Measurements from ENCODE around the gene DCUN1D1. TPM values are rescaled to one million over a fixed set of nuclear protein-coding genes. Genes with fewer than 3 reads are reported as not detected.
A peak's percentile ranks its signal among the peaks of the same experiment; 100 is the strongest.

The DCUN1D1 gene
- total RNA-seq, 1 donor from 2014 or later = 36.9 TPM

- ATAC-seq = no peak
- intact Hi-C loops (cut with DNase I) = no loop called here
- DNase-seq (ENCODE audit: missing footprints) = no peak
Observed at GRCh38 chr3:182948305-182948704, 32.0 kb downstream of the DCUN1D1 start.

GRCh38 chr3:182947888-182948287 lies 32.5 kb downstream of the DCUN1D1 start:
- DNase-seq (ENCODE audit: missing footprints) (no peak), ATAC-seq (no peak)
- intact Hi-C loops (cut with DNase I) = no loop called here

- intact Hi-C loops (cut with DNase I) = no loop called here
- DNase-seq (ENCODE audit: missing footprints) (no peak), ATAC-seq (no peak)
Observed at GRCh38 chr3:182941719-182942118, 38.6 kb downstream of the DCUN1D1 start.

- no peak for DNase-seq (ENCODE audit: missing footprints)
- no peak for ATAC-seq
- intact Hi-C loops (cut with DNase I) = no loop called here
Observed at GRCh38 chr3:182940266-182940808, 40.0 kb downstream of the DCUN1D1 start.

GRCh38 chr3:182937293-182938051 lies 42.9 kb downstream of the DCUN1D1 start:
- intact Hi-C loops (cut with DNase I) = no loop called here
- no peak for ATAC-seq
- no peak for DNase-seq (ENCODE audit: missing footprints)

- no peak for ATAC-seq
- DNase-seq (ENCODE audit: missing footprints) = no peak
- intact Hi-C loops (cut with DNase I) = no loop called here
Observed at GRCh38 chr3:182936918-182937285, 43.4 kb downstream of the DCUN1D1 start.

GRCh38 chr3:182936239-182936917 lies 44.0 kb downstream of the DCUN1D1 start:
- ATAC-seq (peak; percentile 13), DNase-seq (ENCODE audit: missing footprints) (no peak)
- intact Hi-C loops (cut with DNase I) = no loop called here

GRCh38 chr3:182935803-182936202 lies 44.5 kb downstream of the DCUN1D1 start:
- intact Hi-C loops (cut with DNase I) = no loop called here
- no peak for ATAC-seq
- DNase-seq (ENCODE audit: missing footprints) = no peak

GRCh38 chr3:182925944-182926337 lies 54.4 kb downstream of the DCUN1D1 start:
- ATAC-seq (no peak), DNase-seq (ENCODE audit: missing footprints) (no peak)
- intact Hi-C loops (cut with DNase I) = no loop called here

GRCh38 chr3:182925330-182925943 lies 54.9 kb downstream of the DCUN1D1 start:
- DNase-seq (ENCODE audit: missing footprints) = peak; percentile 54
- peak; percentile 72 for ATAC-seq
- intact Hi-C loops (cut with DNase I) = no loop called here

- no peak for ATAC-seq
- intact Hi-C loops (cut with DNase I) = no loop called here
Observed at GRCh38 chr3:182921665-182922355, 58.5 kb downstream of the DCUN1D1 start.

GRCh38 chr3:182920515-182921084 lies 59.7 kb downstream of the DCUN1D1 start:
- DNase-seq (ENCODE audit: missing footprints) (no peak), ATAC-seq (no peak)
- intact Hi-C loops (cut with DNase I) = no loop called here

More at GRCh38 chr3:182921665-182922355, 58.5 kb downstream of the DCUN1D1 start:
- no peak for DNase-seq (ENCODE audit: missing footprints)

- DNase-seq (ENCODE audit: missing footprints) = no peak
- no peak for ATAC-seq
- intact Hi-C loops (cut with DNase I) = no loop called here
Observed at GRCh38 chr3:182919866-182920357, 60.4 kb downstream of the DCUN1D1 start.

GRCh38 chr3:182917134-182917533 lies 63.2 kb downstream of the DCUN1D1 start:
- intact Hi-C loops (cut with DNase I) = no loop called here
- no peak for DNase-seq (ENCODE audit: missing footprints)
- ATAC-seq = no peak

- no peak for ATAC-seq
- DNase-seq (ENCODE audit: missing footprints) = no peak
- intact Hi-C loops (cut with DNase I) = no loop called here
Observed at GRCh38 chr3:182914341-182914740, 66.0 kb downstream of the DCUN1D1 start.

GRCh38 chr3:182913889-182914288 lies 66.4 kb downstream of the DCUN1D1 start:
- no peak for DNase-seq (ENCODE audit: missing footprints)
- no peak for ATAC-seq
- intact Hi-C loops (cut with DNase I) = no loop called here

GRCh38 chr3:182912474-182912873 lies 67.9 kb downstream of the DCUN1D1 start:
- DNase-seq (ENCODE audit: missing footprints) (no peak), ATAC-seq (peak; percentile 75)
- intact Hi-C loops (cut with DNase I) = no loop called here

GRCh38 chr3:182911782-182912111 lies 68.6 kb downstream of the DCUN1D1 start:
- peak; percentile 52 for ATAC-seq

More at GRCh38 chr3:182911782-182912111, 68.6 kb downstream of the DCUN1D1 start:
- no peak for DNase-seq (ENCODE audit: missing footprints)
- intact Hi-C loops (cut with DNase I) = no loop called here
